Sigmoid colon (tissue), 7 donors: ENCODE results near the gene OR6C6. TPM values are rescaled to one million over a fixed set of nuclear protein-coding genes. Genes with fewer than 3 reads are reported as not detected.

Experiments
- DNase-seq: peaks from one replicate; pipeline ENCODE4 v3.0.0-alpha.2; 2019
- H3K27ac ChIP-seq, 4 donors: fragments of 200-600 bp; sonication (generic); one replicate each; pipeline ENCODE4 v1.5.1; 2016 to 2019; ENCODE audit warnings: mild to moderate bottlenecking in 1 of 4
- H3K27me3 ChIP-seq, 3 donors: fragments of 200-600 bp; sonication (generic); one replicate each; pipeline ENCODE4 v1.5.1; 2019; ENCODE audit warnings: mild to moderate bottlenecking in 1 of 3
- H3K36me3 ChIP-seq, 4 donors: fragments of 200-600 bp; sonication (generic); one replicate each; pipeline ENCODE4 v1.5.1; 2016 to 2019
- H3K4me1 ChIP-seq, 4 donors: fragments of 200-600 bp; sonication (generic); one replicate each; pipeline ENCODE4 v1.5.1; 2017 to 2019
- H3K4me3 ChIP-seq, 4 donors: fragments of 200-600 bp; sonication (generic); one replicate each; pipeline ENCODE4 v1.5.1; 2017 to 2019; ENCODE audit warnings: mild to moderate bottlenecking in 2 of 4, moderate library complexity in 1 of 4
- H3K9me3 ChIP-seq, 4 donors: fragments of 200-600 bp in 3 of 4; sonication (generic) in 3 of 4; one replicate each; pipeline versions ENCODE4 v1.5.1 to v1.6.1; 2013 to 2019
- CTCF ChIP-seq, 4 experiments: fragments of 450-650 bp in 3 of 4; fragments of 200-600 bp in 1 of 4; IDR thresholded peaks; one replicate each; pipeline ENCODE4 v1.5.1; 2016 to 2019; ENCODE audit warnings: antibody characterized with exemption in 4 of 4, mild to moderate bottlenecking in 3 of 4, moderate library complexity in 2 of 4
- EP300 ChIP-seq, 4 donors: sonication (generic); formaldehyde crosslinking; IDR thresholded peaks; one replicate each; pipeline ENCODE4 v1.6.1; 2017; ENCODE audit warnings: antibody characterized with exemption in 4 of 4
- POLR2A ChIP-seq, 2 donors: fragments of 450-650 bp; IDR thresholded peaks; one replicate each; pipeline ENCODE4 v1.6.1; 2016; ENCODE audit warnings: antibody characterized with exemption in 2 of 2, mild to moderate bottlenecking in 2 of 2, moderate library complexity in 2 of 2
- POLR2AphosphoS5 ChIP-seq, 4 donors: sonication (generic); formaldehyde crosslinking; IDR thresholded peaks; one replicate each; pipeline ENCODE4 v1.6.1; 2017; ENCODE audit warnings: antibody characterized with exemption in 4 of 4
- WGBS, 2 donors: extraction: QIAGEN DNeasy Blood & Tissue Kit; methylation state at CpG; one replicate each; pipeline ENCODE4 v1.1.7; 2013; 5-methylcytosine and 5-hydroxymethylcytosine counted together
- intact Hi-C: fragments of 100-400 bp; cut with DNase I; formaldehyde crosslinking; loops from one replicate; pipeline ENCODE4 v1.15.1; 2023
- polyA plus RNA-seq, 3 donors: library from polyadenylated mRNA; stranded (reverse); fragments of 200-250 nt; gene quantifications; one replicate each; pipeline ENCODE4 v1.2.3, GENCODE V29; 2013
- total RNA-seq, 4 donors: library from RNA; depleted of rRNA; stranded (reverse); fragments of >200 nt; gene quantifications; one replicate each; pipeline ENCODE4 v1.1.0, GENCODE V29; 2016
- donor health status: healthy with polysubstance abuse.
- donor health status: Bipolar disorder and iron deficiency.
- donor health status: healthy.

Gene OR6C6
- total and polyA plus RNA-seq, 7 donors: not detected

- DNase-seq: no peak
- H3K9me3 ChIP-seq: no peaks in the 10 kb centered on the region
- 87 to 92% methylated on average over 4 of the region's 4 CpGs for WGBS, 2 donors
- H3K27ac ChIP-seq: no peak overlapping the region
- H3K36me3 ChIP-seq: no peaks in the 10 kb centered on the region
- intact Hi-C loops: no loop called here
- TF ChIP-seq POLR2A (IDR thresholded peaks at IDR 0.05) (no peak), CTCF (IDR thresholded peaks at IDR 0.05) (no peak), POLR2AphosphoS5 (IDR thresholded peaks at IDR 0.05) (no peak), EP300 (IDR thresholded peaks at IDR 0.05) (no peak)
- H3K4me1 ChIP-seq: no peaks in the 10 kb centered on the region
- no peak overlapping the region for H3K4me3 ChIP-seq
- H3K27me3 ChIP-seq: no peaks in the 10 kb centered on the region
These were observed 39.5 kb downstream of the OR6C6 start for GRCh38 chr12:55256831-55257230.

GRCh38 chr12:55253281-55253680 lies 43.1 kb downstream of the OR6C6 start:
- H3K36me3 ChIP-seq: no peaks in the 10 kb centered on the region
- H3K27ac ChIP-seq: no peak overlapping the region
- intact Hi-C loops: no loop called here
- no peaks in the 10 kb centered on the region for H3K9me3 ChIP-seq
- no peaks in the 10 kb centered on the region for H3K4me1 ChIP-seq
- no peak for DNase-seq
- H3K27me3 ChIP-seq: no peaks in the 10 kb centered on the region
- TF ChIP-seq EP300 (IDR thresholded peaks at IDR 0.05): no peak
- no peak for TF ChIP-seq POLR2A (IDR thresholded peaks at IDR 0.05)
- no peak for TF ChIP-seq POLR2AphosphoS5 (IDR thresholded peaks at IDR 0.05)
- TF ChIP-seq CTCF (IDR thresholded peaks at IDR 0.05): no peak
- H3K4me3 ChIP-seq: no peak overlapping the region

- 41 to 54% methylated on average over 3 of the region's 3 CpGs for WGBS, 2 donors
- Histone ChIP-seq H3K36me3 (no peaks in the 10 kb centered on the region), H3K27ac (no peak overlapping the region), H3K4me1 (no peaks in the 10 kb centered on the region), H3K9me3 (no peaks in the 10 kb centered on the region), H3K27me3 (no peaks in the 10 kb centered on the region), H3K4me3 (no peak overlapping the region)
- intact Hi-C loops: no loop called here
- no peak for TF ChIP-seq EP300 (IDR thresholded peaks at IDR 0.05)
- TF ChIP-seq POLR2AphosphoS5 (IDR thresholded peaks at IDR 0.05): no peak
- no peak for TF ChIP-seq POLR2A (IDR thresholded peaks at IDR 0.05)
- TF ChIP-seq CTCF (IDR thresholded peaks at IDR 0.05): no peak
- DNase-seq: no peak
These were observed 45.4 kb downstream of the OR6C6 start for GRCh38 chr12:55250944-55251343.

DNA sequence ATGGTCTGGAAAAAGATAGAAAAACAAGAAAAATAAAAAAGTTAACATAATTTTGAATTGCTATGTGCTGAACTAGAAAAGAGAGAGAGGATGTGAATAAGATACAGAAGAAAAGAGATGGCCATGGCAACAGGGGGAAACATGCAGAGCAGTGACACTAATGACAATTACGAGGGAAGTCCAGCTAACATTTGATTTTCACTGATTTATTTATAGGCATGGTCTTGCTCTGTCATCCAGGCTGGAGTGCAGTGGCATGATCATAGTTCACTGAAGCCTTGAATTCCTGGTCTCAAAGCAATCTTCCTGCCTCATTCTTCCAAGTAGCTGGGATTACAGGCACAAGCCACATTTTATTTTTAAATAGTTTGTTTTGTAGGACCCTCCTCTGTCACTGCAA lies 50.2 kb downstream of the OR6C6 start:
- no peaks in the 10 kb centered on the region for H3K27me3 ChIP-seq
- no peak for DNase-seq
- intact Hi-C loops: no loop called here
- H3K36me3 ChIP-seq: no peaks in the 10 kb centered on the region
- H3K4me3 ChIP-seq: no peak overlapping the region
- no peak overlapping the region for H3K27ac ChIP-seq
- no peaks in the 10 kb centered on the region for H3K4me1 ChIP-seq
- 49 to 68% methylated on average over 1 of the region's 1 CpG for WGBS, 2 donors
- TF ChIP-seq POLR2AphosphoS5 (IDR thresholded peaks at IDR 0.05) (no peak), EP300 (IDR thresholded peaks at IDR 0.05) (no peak), CTCF (IDR thresholded peaks at IDR 0.05) (no peak), POLR2A (IDR thresholded peaks at IDR 0.05) (no peak)
- H3K9me3 ChIP-seq: no peaks in the 10 kb centered on the region

- Histone ChIP-seq H3K4me1 (no peaks in the 10 kb centered on the region), H3K27ac (no peak within 1 kb of the TSS), H3K27me3 (no peaks in the 10 kb centered on the region), H3K9me3 (no peaks in the 10 kb centered on the region), H3K4me3 (no peak within 1 kb of the TSS), H3K36me3 (no peaks in the 10 kb centered on the region)
- TF ChIP-seq CTCF (IDR thresholded peaks at IDR 0.05) (no peak), EP300 (IDR thresholded peaks at IDR 0.05) (no peak), POLR2AphosphoS5 (IDR thresholded peaks at IDR 0.05) (no peak), POLR2A (IDR thresholded peaks at IDR 0.05) (no peak)
- DNase-seq: no peak
- WGBS, 2 donors: 91 to 92% methylated on average over 3 of the region's 3 CpGs
- intact Hi-C loops: no loop called here
These were observed 52.1 kb downstream of the OR6C6 start, which contains the start of gene OR6C74 for GRCh38 chr12:55244309-55244708. Gene OR6C74, plus strand, starts transcription at chr12:55244609. Its CDS starts 2,679 bp downstream, at chr12:55247288.
